HepG2 (cell line): ENCODE data around the gene PRKAR1A. TPM values are rescaled to one million over a fixed set of nuclear protein-coding genes. Genes with fewer than 3 reads are reported as not detected.

Experiments
- AGO1 ChIP-seq: fragments of 200-400 bp; formaldehyde crosslinking; IDR thresholded peaks from 2 replicates; pipeline ENCODE4 v1.6.1; 2017; ENCODE audit warnings: mild to moderate bottlenecking, low read depth, low read length, moderate library complexity; ENCODE audit not compliant: poor library complexity, severe bottlenecking
- FOXO4 ChIP-seq: sonication (generic); formaldehyde crosslinking; conservative IDR thresholded peaks from 2 replicates; pipeline ENCODE4 v1.8.1; 2023; ENCODE audit warnings: missing genetic modification reagents
- GTF3A ChIP-seq: sonication (generic); formaldehyde crosslinking; conservative IDR thresholded peaks from 2 replicates; pipeline ENCODE4 v1.4.0; 2020; ENCODE audit warnings: mild to moderate bottlenecking, missing genetic modification reagents
- HMGXB4 ChIP-seq, 2 experiments: sonication (generic) in 1 of 2; formaldehyde crosslinking in 1 of 2; IDR thresholded peaks; 2 replicates each; pipeline versions ENCODE4 v1.4.0 to v1.6.1; 2018 to 2020; ENCODE audit warnings: missing genetic modification reagents in 2 of 2, borderline replicate concordance in 1 of 2, low read depth in 1 of 2, mild to moderate bottlenecking in 1 of 2, missing biosample characterization in 1 of 2
- IKZF4 ChIP-seq: sonication (generic); formaldehyde crosslinking; IDR thresholded peaks from 2 replicates; pipeline ENCODE4 v1.5.1; 2020; ENCODE audit warnings: borderline replicate concordance, mild to moderate bottlenecking, low read depth, missing genetic modification reagents; ENCODE audit errors: not compliant biosample characterization
- TRAFD1 ChIP-seq: sonication (generic); formaldehyde crosslinking; IDR thresholded peaks from 2 replicates; pipeline ENCODE4 v1.5.1; 2020; ENCODE audit warnings: missing genetic modification reagents, mild to moderate bottlenecking, borderline replicate concordance
- ZBTB40 ChIP-seq, 2 experiments: fragments of 450-650 bp in 1 of 2; sonication (generic) in 1 of 2; formaldehyde crosslinking in 1 of 2; IDR thresholded peaks; 2 replicates each; pipeline versions ENCODE4 v1.6.1 to v1.8.0; 2016 to 2022; ENCODE audit warnings: antibody characterized with exemption in 1 of 2, mild to moderate bottlenecking in 1 of 2, missing genetic modification reagents in 1 of 2
- ZNF205 ChIP-seq: IDR thresholded peaks from 2 replicates; pipeline ENCODE4 v1.6.1; 2018; ENCODE audit warnings: missing biosample characterization, missing genetic modification reagents
- ZNF207 ChIP-seq: fragments of 450-650 bp; IDR thresholded peaks from 2 replicates; pipeline ENCODE4 v1.6.1; 2016; ENCODE audit warnings: antibody characterized with exemption, borderline replicate concordance
- ZNF333 ChIP-seq: sonication (generic); formaldehyde crosslinking; IDR thresholded peaks from 2 replicates; pipeline ENCODE4 v1.4.0; 2020; ENCODE audit warnings: mild to moderate bottlenecking, missing genetic modification reagents, borderline replicate concordance
- ZNF460 ChIP-seq: sonication (generic); formaldehyde crosslinking; IDR thresholded peaks from 2 replicates; pipeline ENCODE4 v1.5.1; 2020; ENCODE audit warnings: missing genetic modification reagents, mild to moderate bottlenecking, borderline replicate concordance
- ZNF468 ChIP-seq: sonication (generic); formaldehyde crosslinking; IDR thresholded peaks from 2 replicates; pipeline ENCODE4 v1.8.0; 2022; ENCODE audit warnings: mild to moderate bottlenecking, moderate library complexity, missing genetic modification reagents
- ZNF580 ChIP-seq: IDR thresholded peaks from 2 replicates; pipeline ENCODE4 v1.6.1; 2016; ENCODE audit warnings: low read depth, borderline replicate concordance
- polyA plus RNA-seq, 8 experiments: library from polyadenylated mRNA; depleted of rRNA in 3 of 8; stranded (reverse) in 7 of 8; unstranded in 1 of 8; fragments of >200 nt; fragmentation: Illumina TruSeq in 4 of 8; extraction: Trizol in 4 of 8; gene quantifications; 2 replicates each; pipeline versions ENCODE4 v1.2.1 to v1.2.3, GENCODE V29; 2011 to 2016; ENCODE audit warnings: low read depth in 4 of 8, missing spikeins in 1 of 8, mixed read lengths in 1 of 8; ENCODE audit not compliant: insufficient read depth in 1 of 8
- total RNA-seq, 5 experiments: library from RNA; depleted of rRNA; stranded (reverse); fragments of >200 nt; fragmentation: Illumina TruSeq; extraction: Trizol; gene quantifications; 2 replicates each; pipeline ENCODE4 v1.2.3, GENCODE V29; 2016; ENCODE audit warnings: low read depth in 1 of 5

PRKAR1A gene
- total and polyA plus RNA-seq, 2 of the 13 experiments (the other 11 are each of a cell fraction or from before 2014, with no cell fraction given), result 265 to 266 TPM

- TF ChIP-seq TRAFD1 (CRISPR knock-in tag) (0 out of 2 replicates have a peak, but pooled peaks have one; percentile 36), ZNF205 (CRISPR knock-in tag) (no peak), ZNF207 (no peak), HMGXB4 (CRISPR knock-in tag; IDR thresholded peaks at IDR 0.05; ENCODE audit: borderline replicate concordance in 1 of 2, low read depth in 1 of 2) (0 out of 4 replicates have a peak, but pooled peaks of 1 of the 2 experiments have one; percentile 20), ZNF580 (CRISPR knock-in tag) (no peak), FOXO4 (CRISPR knock-in tag) (no peak), IKZF4 (no peak), AGO1 (no peak), ZNF333 (CRISPR knock-in tag) (no peak), ZNF460 (CRISPR knock-in tag) (peak; percentile 64; the same call in 1 of the 2 replicates), ZNF468 (CRISPR knock-in tag) (no peak), GTF3A (CRISPR knock-in tag) (no peak), ZBTB40 (IDR thresholded peaks at IDR 0.05) (no peak), ZBTB40 (CRISPR knock-in tag; IDR thresholded peaks at IDR 0.05) (no peak)
These were observed 85.8 kb downstream of the PRKAR1A start (continued) for GRCh38 chr17:68598074-68598473.
